Ovary (tissue), 9 donors: ENCODE data around the gene CCDC33. TPM values are rescaled to one million over a fixed set of nuclear protein-coding genes. Genes with fewer than 3 reads are reported as not detected.

Source experiments
- DNase-seq, 5 donors: peaks; one replicate each; pipeline ENCODE4 v3.0.0-alpha.2; 2019 to 2020
- H3K27ac ChIP-seq, 2 donors: fragments of 200-600 bp; one replicate each; pipeline versions ENCODE4 v1.5.1 to v1.8.0; 2019 to 2022
- H3K27me3 ChIP-seq: fragments of 200-600 bp; one replicate; pipeline ENCODE4 v1.8.0; 2022
- H3K36me3 ChIP-seq: fragments of 200-600 bp; sonication (generic); one replicate; pipeline ENCODE4 v1.5.1; 2019
- H3K4me1 ChIP-seq: one replicate; pipeline ENCODE4 v1.8.1; 2013; ENCODE audit warnings: mild to moderate bottlenecking, moderate library complexity; ENCODE audit not compliant: insufficient read depth
- H3K4me3 ChIP-seq: fragments of 200-600 bp; sonication (generic); one replicate; pipeline ENCODE4 v1.5.1; 2017
- H3K9me3 ChIP-seq, 2 donors: fragments of 200-600 bp in 1 of 2; sonication (generic) in 1 of 2; one replicate each; pipeline versions ENCODE4 v1.5.1 to v1.8.1; 2013 to 2019; ENCODE audit warnings: mild to moderate bottlenecking in 1 of 2, moderate library complexity in 1 of 2
- CTCF ChIP-seq, 3 donors: fragments of 450-650 bp in 2 of 3; fragments of 200-600 bp in 1 of 3; IDR thresholded peaks; one replicate each; pipeline versions ENCODE4 v1.5.1 to v1.8.0; 2016 to 2022; ENCODE audit warnings: antibody characterized with exemption in 3 of 3, mild to moderate bottlenecking in 1 of 3
- EP300 ChIP-seq: sonication (generic); formaldehyde crosslinking; IDR thresholded peaks from one replicate; pipeline ENCODE4 v1.6.1; 2017; ENCODE audit warnings: antibody characterized with exemption
- POLR2A ChIP-seq: fragments of 450-650 bp; IDR thresholded peaks from one replicate; pipeline ENCODE4 v1.6.1; 2017; ENCODE audit warnings: antibody characterized with exemption, mild to moderate bottlenecking, moderate library complexity
- WGBS, 3 donors: extraction: QIAGEN DNeasy Blood & Tissue Kit in 1 of 3; methylation state at CpG; one replicate each; pipeline versions ENCODE4 v1.1.5 to v1.1.7; 2013 to 2017; 5-methylcytosine and 5-hydroxymethylcytosine counted together
- intact Hi-C, 4 donors: fragments of 100-400 bp; cut with DNase I; formaldehyde crosslinking; loops; one replicate each; pipeline versions ENCODE4 v1.11.0 to v1.15.1; 2022 to 2023
- polyA plus RNA-seq, 2 donors: library from polyadenylated mRNA; stranded (reverse); fragments of 200-250 nt in 1 of 2; fragments of 350-450 nt in 1 of 2; fragmentation: Illumina TruSeq in 1 of 2; extraction: RNeasy Lipid Tissue Mini Kit (QIAGEN cat#74804) in 1 of 2; gene quantifications; one replicate each; pipeline ENCODE4 v1.2.3, GENCODE V29; 2013 to 2014
- total RNA-seq, 7 donors: library from RNA; depleted of rRNA in 2 of 7; stranded (reverse); fragments of >200 nt in 2 of 7; fragmentation: NEBNext Ultra II Directional in 3 of 7; extraction: Animal tissue kit (Norgen Biotek cat#: 25700) in 3 of 7; gene quantifications; one replicate each; pipeline versions ENCODE4 v1.1.0 to v1.2.4, GENCODE V29; 2016 to 2023
- donor health status: DM: no; HTN: no; CAD: no; lungs with moderate emphysema.
- donor health status: DM: no; HTN: no; CAD: no.
- donor health status: Bipolar disorder and iron deficiency.
- donor health status: DM: yes; HTN: yes; CAD: no.
- donor health status: DM: no; HTN: no; CAD: no.
- donor health status: DM: yes; HTN: yes; CAD: no.

CCDC33 gene
- total and polyA plus RNA-seq, 9 donors, result 0.10 to 24.7 (median 1.9) TPM; not detected in 3

DNA sequence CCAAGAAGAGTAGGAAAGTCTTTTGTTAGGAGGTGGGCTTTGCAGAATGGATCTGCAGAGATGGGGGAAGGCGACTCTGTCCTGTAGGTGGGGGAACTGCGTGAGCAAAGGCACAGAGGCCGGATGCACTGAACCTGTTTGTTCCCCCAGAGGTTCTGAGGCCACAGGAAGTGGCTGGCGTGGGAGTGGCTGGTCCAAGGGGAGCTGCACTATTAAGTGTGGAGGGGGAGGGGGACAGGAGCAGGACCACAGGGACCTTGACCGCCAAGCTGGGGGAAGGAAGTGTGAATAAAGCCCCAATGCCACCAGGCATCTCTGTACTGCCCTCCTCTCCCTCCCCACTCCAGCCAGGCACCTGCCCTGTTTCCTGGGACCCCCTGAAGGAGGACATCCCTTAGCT is 79.5 kb downstream of the CCDC33 start:
- H3K36me3 ChIP-seq, result no peaks in the 10 kb centered on the region
- intact Hi-C loops, result loop anchor here in 2 of 4 donors (10.0 kb wide), 2 partner anchors 341 to 361 kb away; no protein-coding TSS in a partner anchor
- H3K9me3 ChIP-seq, result no peaks in the 10 kb centered on the region
- H3K4me1 ChIP-seq, result peaks cover 19% of the 10 kb centered on the region
- no peak for DNase-seq
- no peaks in the 10 kb centered on the region for H3K27me3 ChIP-seq
- TF ChIP-seq POLR2A (no peak), EP300 (no peak), CTCF (IDR thresholded peaks at IDR 0.05) (no peak)
- H3K4me3 ChIP-seq, result no peak overlapping the region
- H3K27ac ChIP-seq, result no peak overlapping the region
- 71 to 81% (median 76%) methylated on average over 5 of the region's 5 CpGs for WGBS, 3 donors

DNA sequence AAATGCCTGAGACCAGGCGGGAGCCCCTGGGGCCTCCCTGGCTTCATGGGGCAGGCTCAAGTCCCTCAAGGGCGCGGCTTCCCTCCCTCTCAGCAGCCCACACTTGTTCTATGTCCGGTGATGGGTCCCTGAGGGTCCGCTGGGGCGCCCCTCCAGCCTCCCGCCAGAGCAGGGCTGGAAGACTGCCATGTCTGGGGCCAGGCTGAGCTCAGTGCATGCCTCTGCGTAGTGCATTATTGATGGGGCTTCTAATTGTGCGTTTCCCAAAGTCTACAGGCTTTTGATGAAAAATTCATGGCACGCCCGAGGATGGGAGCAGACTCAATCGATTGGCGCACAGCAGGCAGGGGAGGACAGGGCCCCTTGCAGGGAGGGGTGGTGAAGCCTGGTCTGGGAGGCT is 80.0 kb downstream of the CCDC33 start:
- H3K4me1 ChIP-seq, result peaks cover 19% of the 10 kb centered on the region
- no peaks in the 10 kb centered on the region for H3K27me3 ChIP-seq
- H3K27ac ChIP-seq, result no peak overlapping the region
- H3K4me3 ChIP-seq, result no peak overlapping the region
- H3K36me3 ChIP-seq, result no peaks in the 10 kb centered on the region
- intact Hi-C loops, result loop anchor here in 2 of 4 donors (10.0 kb wide), 2 partner anchors 341 to 361 kb away; no protein-coding TSS in a partner anchor
- no peak for TF ChIP-seq CTCF (IDR thresholded peaks at IDR 0.05)
- no peak for TF ChIP-seq POLR2A
- TF ChIP-seq EP300, result no peak
- WGBS, 3 donors, result 70 to 73% (median 71%) methylated on average over 13 of the region's 13 CpGs
- DNase-seq, result no peak
- no peaks in the 10 kb centered on the region for H3K9me3 ChIP-seq

DNA sequence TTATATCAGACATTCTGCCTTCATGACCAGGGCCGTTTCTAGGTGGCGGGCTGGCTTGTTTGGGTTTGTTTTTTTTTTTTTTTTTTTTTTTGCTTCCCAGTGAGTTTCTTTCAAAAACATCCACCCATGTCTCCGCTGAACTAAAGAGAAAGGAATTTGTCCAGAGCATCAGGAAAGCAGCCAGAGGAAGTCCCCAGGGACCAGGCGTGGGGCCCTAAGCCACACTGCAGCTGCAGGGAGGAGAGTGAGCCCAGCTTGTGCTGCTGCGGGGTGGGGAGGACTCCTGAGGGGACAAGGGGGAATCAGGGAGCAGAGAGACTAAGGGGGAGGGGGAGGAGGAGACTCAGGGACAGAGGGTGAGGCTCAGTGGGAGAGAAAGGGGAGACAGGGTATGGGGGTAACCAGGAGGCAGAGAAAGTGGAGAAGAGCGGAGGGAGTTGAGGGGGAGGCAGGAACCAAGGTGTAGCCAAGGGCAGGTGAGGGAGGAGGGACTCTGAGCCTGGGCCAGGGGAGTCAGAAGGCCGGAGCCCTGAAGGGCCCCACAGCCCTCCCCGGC is 81.8 kb downstream of the CCDC33 start:
- intact Hi-C loops, result loop anchor here in 2 of 4 donors (10.0 kb wide), 2 partner anchors 343 to 363 kb away; no protein-coding TSS in a partner anchor
- H3K9me3 ChIP-seq, result no peaks in the 10 kb centered on the region
- no peaks in the 10 kb centered on the region for H3K36me3 ChIP-seq
- DNase-seq, result peak; percentile 81 to 92 (median 90)
- H3K4me1 ChIP-seq, result peaks cover 19% of the 10 kb centered on the region
- peak overlapping the region; percentile 56 to 71 for H3K27ac ChIP-seq
- no peak overlapping the region for H3K4me3 ChIP-seq
- TF ChIP-seq POLR2A (no peak), EP300 (no peak), CTCF (IDR thresholded peaks at IDR 0.05) (no peak)
- WGBS, 3 donors, result 20 to 26% (median 25%) methylated on average over 8 of the region's 8 CpGs
- H3K27me3 ChIP-seq, result no peaks in the 10 kb centered on the region

DNA sequence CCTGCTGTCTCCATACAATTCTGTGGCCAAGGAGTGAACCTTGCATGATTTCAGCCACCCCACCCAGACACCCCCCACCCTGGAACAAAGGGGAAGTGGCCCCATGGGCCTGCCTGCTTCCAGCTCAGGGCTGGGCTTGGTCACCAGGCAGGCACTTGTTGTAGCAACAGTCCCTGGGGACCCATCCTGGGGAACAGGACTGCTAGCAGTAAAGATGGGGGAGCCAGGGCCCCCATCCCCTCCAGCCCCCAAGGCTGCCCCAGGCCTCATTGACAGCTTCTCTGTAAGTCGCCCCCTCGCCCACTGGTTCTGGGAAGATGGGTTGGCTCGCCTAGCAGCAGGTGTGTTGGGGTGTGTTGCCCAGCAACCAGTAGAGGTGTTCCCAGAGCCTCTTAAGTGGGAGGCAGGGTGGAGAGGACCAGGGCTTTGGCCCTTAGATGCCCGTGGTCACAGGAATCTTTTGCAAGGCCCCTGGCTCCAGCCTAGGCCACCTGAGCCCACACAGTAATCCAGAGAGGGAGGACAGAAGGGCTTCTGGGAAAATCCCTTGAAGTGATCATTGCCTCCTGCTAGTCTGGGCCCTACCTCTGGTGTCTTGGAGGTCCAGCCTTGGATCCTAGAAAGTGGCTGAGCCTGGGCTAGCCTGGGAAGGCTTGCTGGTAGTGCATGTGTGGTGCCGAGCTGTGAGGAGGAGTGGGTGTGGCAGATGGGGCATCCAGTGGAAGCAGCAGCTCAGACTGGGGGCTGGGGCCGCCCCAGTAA is 82.4 kb downstream of the CCDC33 start:
- peak in 1 of 5 donors; percentile 62 for DNase-seq
- 92 to 98% (median 94%) methylated on average over 5 to 6 of the region's 6 CpGs for whole genome bisulfite sequencing, 3 donors
- intact Hi-C loops, result loop anchor here in 2 of 4 donors (10.0 kb wide), 2 partner anchors 344 to 364 kb away; no protein-coding TSS in a partner anchor

More for the DNA sequence above, 82.4 kb downstream of the CCDC33 start:
- peak overlapping the region; percentile 54 to 71 for H3K27ac ChIP-seq
- TF ChIP-seq CTCF (IDR thresholded peaks at IDR 0.05) (no peak), POLR2A (no peak), EP300 (no peak)
- H3K4me1 ChIP-seq, result peaks cover 19% of the 10 kb centered on the region
- no peaks in the 10 kb centered on the region for H3K9me3 ChIP-seq
- no peaks in the 10 kb centered on the region for H3K36me3 ChIP-seq
- H3K27me3 ChIP-seq, result no peaks in the 10 kb centered on the region
- H3K4me3 ChIP-seq, result no peak overlapping the region
